Measurements from ENCODE around the gene SEPTIN11. TPM values are rescaled to one million over a fixed set of nuclear protein-coding genes. Genes with fewer than 3 reads are reported as not detected.

Gene SEPTIN11
- total and polyA plus RNA-seq, 2 of the 4 experiments (the other 2 are of a cell fraction): 267 to 573 TPM

- ChIA-PET CTCF (no interaction called here), POLR2A (ENCODE audit: unreplicated experiment) (no interaction called here)
- no peak overlapping the region for H2BK15ac ChIP-seq (ENCODE audit: low read depth, low read length)
- TF ChIP-seq MAFK (IDR thresholded peaks at IDR 0.05; ENCODE audit: low read depth, low read length) (no peak), POLR2A (IDR thresholded peaks at IDR 0.05; ENCODE audit: low read depth, low read length) (no peak), CHD1 (IDR thresholded peaks at IDR 0.05; ENCODE audit: low read depth, low read length) (no peak)
- TF ChIP-seq, protein P1, sequence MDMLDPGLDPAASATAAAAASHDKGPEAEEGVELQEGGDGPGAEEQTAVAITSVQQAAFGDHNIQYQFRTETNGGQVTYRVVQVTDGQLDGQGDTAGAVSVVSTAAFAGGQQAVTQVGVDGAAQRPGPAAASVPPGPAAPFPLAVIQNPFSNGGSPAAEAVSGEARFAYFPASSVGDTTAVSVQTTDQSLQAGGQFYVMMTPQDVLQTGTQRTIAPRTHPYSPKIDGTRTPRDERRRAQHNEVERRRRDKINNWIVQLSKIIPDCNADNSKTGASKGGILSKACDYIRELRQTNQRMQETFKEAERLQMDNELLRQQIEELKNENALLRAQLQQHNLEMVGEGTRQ (IDR thresholded peaks at IDR 0.05; ENCODE audit: low read depth, low read length): no peak
- H3K9ac ChIP-seq (ENCODE audit: low read depth, low read length): no peak overlapping the region
- no peaks in the 10 kb centered on the region for H3K9me3 ChIP-seq (ENCODE audit: control insufficient read depth, insufficient read depth, low read length)
- no peak overlapping the region for H3K14ac ChIP-seq (replicated peaks; ENCODE audit: low read depth, low read length)
- in situ Hi-C loops (cut with MboI; ENCODE audit: low sequenced_read_pairs): no loop called here
- H4K20me1 ChIP-seq (ENCODE audit: insufficient read depth, low read length): peaks cover 95% of the 10 kb centered on the region
- H3K4me2 ChIP-seq (ENCODE audit: low read depth, low read length): no peak overlapping the region
- peaks cover 11 to 74% of the 10 kb centered on the region in 2 experiments for H3K79me1 ChIP-seq (ENCODE audit: low read depth in 1 of 2, low read length in 2 of 2)
- H3K27me3 ChIP-seq (ENCODE audit: control insufficient read depth, insufficient read depth, low read length): no peaks in the 10 kb centered on the region
- no peak overlapping the region for H3K4me3 ChIP-seq (ENCODE audit: insufficient read depth, low read depth, low read length)
- no peak overlapping the region for H2AFZ ChIP-seq (replicated peaks; ENCODE audit: low read length, poor library complexity)
- 100% methylated on average over 2 of the region's 5 CpGs; no CpG with 5 or more reads in 1 of the 2 experiments for WGBS, 2 experiments (ENCODE audit: extremely low coverage in 2 of 2, insufficient read length in 1 of 2)
- H3K4ac ChIP-seq (ENCODE audit: low read depth, low read length): no peak overlapping the region
- peaks cover 12% of the 10 kb centered on the region for H3K4me1 ChIP-seq (ENCODE audit: control insufficient read depth, insufficient read depth, low read length)
- H3K18ac ChIP-seq (ENCODE audit: low read depth, low read length): no peak overlapping the region
- H4K8ac ChIP-seq (ENCODE audit: low read depth in 2 of 2, low read length in 2 of 2): no peak overlapping the region
- intact Hi-C loops (cut with micrococcal nuclease): no loop called here
- H3K27ac ChIP-seq (ENCODE audit: insufficient read depth, low read length): no peak overlapping the region
- H2AK5ac ChIP-seq (ENCODE audit: low read depth, low read length): no peak overlapping the region
- H2BK20ac ChIP-seq (ENCODE audit: low read depth, low read length): no peak overlapping the region
- H3K9me1 ChIP-seq (ENCODE audit: insufficient read depth, low read length): peaks cover 13% of the 10 kb centered on the region
- no peak for DNase-seq
- no peak overlapping the region for H4K91ac ChIP-seq (ENCODE audit: insufficient read depth, low read depth, low read length)
- H2BK120ac ChIP-seq (ENCODE audit: low read depth, low read length): no peak overlapping the region
- H2BK5ac ChIP-seq (ENCODE audit: low read depth, low read length, poor library complexity, severe bottlenecking): no peak overlapping the region
- BruUV-seq (replicated peaks): no TSS peak
- H4K5ac ChIP-seq (ENCODE audit: low read depth, low read length): no peak overlapping the region
- peaks cover 15% of the 10 kb centered on the region for H3K36me3 ChIP-seq (ENCODE audit: control insufficient read depth, insufficient read depth, low read length)
- no peak overlapping the region for H3K56ac ChIP-seq (ENCODE audit: extremely low read depth, insufficient read depth, low read length)
- dilution Hi-C loops (cut with HindIII; ENCODE audit: low sequenced_read_pairs, unreplicated experiment): no loop called here
- no peak overlapping the region for H3K23ac ChIP-seq (ENCODE audit: low read depth, low read length)
- H2AK9ac ChIP-seq (replicated peaks; ENCODE audit: low read depth, low read length, poor library complexity): no peak overlapping the region
- ATAC-seq (ENCODE audit: low read depth): no peak
These were observed 20.5 kb downstream of the SEPTIN11 start for GRCh38 chr4:76969941-76970529.

Measured in IMR-90 (cell line).